22Rv1 (cell line): ENCODE data around the gene ISOC2.
A peak's percentile ranks its signal among the peaks of the same experiment; 100 is the strongest.

ENCODE experiments used
- CTCF ChIP-seq: fragments of 450-650 bp; IDR thresholded peaks from 2 replicates; pipeline ENCODE4 v1.5.1; 2017; ENCODE audit warnings: mild to moderate bottlenecking
- ZFX ChIP-seq: fragments of 450-650 bp; IDR thresholded peaks from 2 replicates; pipeline ENCODE4 v1.6.1; 2017; ENCODE audit warnings: antibody characterized with exemption, borderline replicate concordance

- TF ChIP-seq CTCF (peak; percentile 54), ZFX (no peak)
Measured at GRCh38 chr19:55442372-55442961, 19.0 kb downstream of the ISOC2 start.
